Measurements from ENCODE around the gene RAVER2. TPM values are rescaled to one million over a fixed set of nuclear protein-coding genes. Genes with fewer than 3 reads are reported as not detected.
"Not testable (repeated sequence)": the region's sequence is repeated elsewhere in the genome, so short reads cannot be mapped to it uniquely, and the experiment has no call there.

The RAVER2 gene
- polyA plus RNA-seq, 1 donor from 2014 or later: 1.2 TPM

- no peaks in the 10 kb centered on the region for H3K4me1 Mint-ChIP-seq
- H3K27ac Mint-ChIP-seq: no peak overlapping the region
- no peaks in the 10 kb centered on the region for H3K36me3 Mint-ChIP-seq
- no peak overlapping the region for H3K4me3 Mint-ChIP-seq
- H3K27me3 Mint-ChIP-seq: peaks cover 7% of the 10 kb centered on the region
- peaks cover 0 to 2% (median 0%) of the 10 kb centered on the region in 3 donors for H3K9me3 Mint-ChIP-seq
Measured at GRCh38 chr1:64734287-64734652, 10.6 kb upstream of the RAVER2 start.

GRCh38 chr1:64740687-64741086, 4.2 kb upstream of the RAVER2 start:
- H3K9me3 Mint-ChIP-seq, H3K27ac Mint-ChIP-seq, H3K4me3 Mint-ChIP-seq, H3K4me1 Mint-ChIP-seq, H3K36me3 Mint-ChIP-seq: not testable (repeated sequence)
- peaks cover 12% of the 10 kb centered on the region for H3K27me3 Mint-ChIP-seq

- peak overlapping the region; percentile 3 to 61 (median 6) for H3K27ac Mint-ChIP-seq
- no peaks in the 10 kb centered on the region for H3K36me3 Mint-ChIP-seq
- no peaks in the 10 kb centered on the region for H3K9me3 Mint-ChIP-seq
- H3K4me3 Mint-ChIP-seq: peak overlapping the region; percentile 75 to 95 (median 88)
- H3K4me1 Mint-ChIP-seq: peaks cover 8 to 15% (median 13%) of the 10 kb centered on the region in 3 donors
- H3K27me3 Mint-ChIP-seq: peaks cover 9% of the 10 kb centered on the region
Measured at GRCh38 chr1:64743954-64744491, 852 bp upstream of the RAVER2 start.

GRCh38 chr1:64745181-64745985, 508 bp downstream of the RAVER2 start:
- Mint-ChIP-seq H3K4me3 (peak overlapping the region; percentile 85 to 97 (median 91)), H3K27ac (peak overlapping the region; percentile 21 to 80 (median 67)), H3K27me3 (peaks cover 6% of the 10 kb centered on the region), H3K36me3 (no peaks in the 10 kb centered on the region), H3K9me3 (no peaks in the 10 kb centered on the region), H3K4me1 (peaks cover 8 to 15% (median 13%) of the 10 kb centered on the region in 3 donors)

DNA sequence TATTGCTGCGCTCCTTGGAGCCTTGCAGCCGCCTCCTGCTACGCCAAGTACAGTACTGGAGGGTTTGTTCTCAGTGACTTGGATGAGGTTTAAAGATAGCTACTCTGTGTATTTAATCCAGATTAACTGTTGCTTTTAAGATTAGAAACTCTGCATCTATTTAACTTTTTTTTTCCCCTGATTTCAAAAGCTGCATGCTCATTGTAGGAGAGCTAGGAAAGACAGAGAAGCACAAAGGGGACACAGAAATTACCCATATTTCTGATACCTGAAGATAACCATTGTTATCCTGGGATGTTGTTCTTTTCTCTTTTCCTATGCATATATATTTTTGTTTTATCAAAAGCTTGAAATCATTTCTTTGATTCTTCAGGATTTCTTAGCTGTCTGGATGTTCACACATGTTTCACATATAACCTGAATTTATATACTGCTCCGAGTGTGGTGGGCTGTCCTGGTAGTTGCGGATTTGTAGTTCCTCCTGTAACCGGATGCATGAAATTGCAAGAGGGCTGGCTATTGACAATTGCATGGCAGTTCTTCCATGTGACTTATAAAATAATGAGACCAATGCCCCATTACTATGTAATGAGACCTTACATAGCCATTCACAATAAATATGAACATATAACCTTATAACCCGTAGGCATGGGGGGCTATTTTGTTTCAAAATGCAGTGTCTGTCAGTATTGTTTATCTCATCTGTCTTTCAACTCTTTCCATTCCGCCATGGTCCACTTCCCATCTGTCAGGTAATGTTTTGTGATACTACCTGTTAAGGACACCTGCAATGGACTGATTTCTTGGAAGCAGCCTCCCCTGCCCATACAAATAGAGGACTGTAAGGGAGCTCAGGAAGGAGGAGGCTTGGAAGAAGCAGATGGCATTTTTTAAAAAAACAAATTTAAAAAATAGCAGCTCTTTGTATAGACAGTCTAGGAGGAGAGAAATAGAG, 1.4 kb downstream of the RAVER2 start:
- H3K9me3 Mint-ChIP-seq: no peaks in the 10 kb centered on the region
- H3K27ac Mint-ChIP-seq: peak overlapping the region; percentile 21 to 67 (median 46)
- no peaks in the 10 kb centered on the region for H3K36me3 Mint-ChIP-seq
- peak overlapping the region; percentile 85 to 97 (median 91) for H3K4me3 Mint-ChIP-seq
- peaks cover 6% of the 10 kb centered on the region for H3K27me3 Mint-ChIP-seq
- peaks cover 8 to 15% (median 13%) of the 10 kb centered on the region in 3 donors for H3K4me1 Mint-ChIP-seq

DNA sequence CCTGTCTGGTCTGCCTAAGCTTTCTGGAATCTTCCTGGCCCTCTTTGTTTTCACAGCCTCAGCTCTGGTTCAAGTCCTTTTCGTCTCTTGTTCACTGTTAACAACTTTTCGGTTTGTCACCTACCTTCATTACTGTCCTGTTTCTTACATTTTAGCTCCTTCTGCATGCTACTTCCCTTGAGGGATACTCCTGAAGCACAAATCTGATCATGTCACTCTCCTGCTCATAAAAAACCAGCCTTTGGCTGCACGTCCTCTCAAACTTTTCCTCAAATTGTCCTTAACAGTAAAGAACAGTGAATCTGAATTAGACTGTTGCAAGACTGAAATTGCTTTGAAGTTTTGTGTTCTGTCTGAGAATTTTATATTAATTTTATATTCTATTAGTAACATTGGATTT, 3.3 kb downstream of the RAVER2 start:
- no peaks in the 10 kb centered on the region for H3K36me3 Mint-ChIP-seq
- no peaks in the 10 kb centered on the region for H3K9me3 Mint-ChIP-seq
- peaks cover 4% of the 10 kb centered on the region for H3K27me3 Mint-ChIP-seq
- no peak overlapping the region for H3K4me3 Mint-ChIP-seq
- H3K27ac Mint-ChIP-seq: peak overlapping the region in 2 of 3 donors; percentile 1 to 65
- H3K4me1 Mint-ChIP-seq: peaks cover 8 to 16% (median 15%) of the 10 kb centered on the region in 3 donors

GRCh38 chr1:64748706-64749105, 3.8 kb downstream of the RAVER2 start:
- H3K4me1 Mint-ChIP-seq: peaks cover 8 to 16% (median 15%) of the 10 kb centered on the region in 3 donors
- no peaks in the 10 kb centered on the region for H3K36me3 Mint-ChIP-seq
- no peaks in the 10 kb centered on the region for H3K9me3 Mint-ChIP-seq

GRCh38 chr1:64750092-64750491, 5.2 kb downstream of the RAVER2 start:
- no peak overlapping the region for H3K27ac Mint-ChIP-seq
- H3K4me3 Mint-ChIP-seq: no peak overlapping the region
- H3K36me3 Mint-ChIP-seq: no peaks in the 10 kb centered on the region
- H3K27me3 Mint-ChIP-seq: no peaks in the 10 kb centered on the region
- peaks cover 4 to 12% (median 10%) of the 10 kb centered on the region in 3 donors for H3K4me1 Mint-ChIP-seq
- H3K9me3 Mint-ChIP-seq: no peaks in the 10 kb centered on the region

More at GRCh38 chr1:64748706-64749105, 3.8 kb downstream of the RAVER2 start:
- Mint-ChIP-seq H3K27ac (no peak overlapping the region), H3K27me3 (peaks cover 4% of the 10 kb centered on the region), H3K4me3 (no peak overlapping the region)

- H3K9me3 Mint-ChIP-seq: no peaks in the 10 kb centered on the region
- H3K4me1 Mint-ChIP-seq: peaks cover 1 to 16% (median 9%) of the 10 kb centered on the region in 3 donors
- H3K36me3 Mint-ChIP-seq: no peaks in the 10 kb centered on the region
- H3K27ac Mint-ChIP-seq: no peak overlapping the region
- H3K27me3 Mint-ChIP-seq: no peaks in the 10 kb centered on the region
- no peak overlapping the region for H3K4me3 Mint-ChIP-seq
Measured at GRCh38 chr1:64750875-64751274, 6.0 kb downstream of the RAVER2 start.

DNA sequence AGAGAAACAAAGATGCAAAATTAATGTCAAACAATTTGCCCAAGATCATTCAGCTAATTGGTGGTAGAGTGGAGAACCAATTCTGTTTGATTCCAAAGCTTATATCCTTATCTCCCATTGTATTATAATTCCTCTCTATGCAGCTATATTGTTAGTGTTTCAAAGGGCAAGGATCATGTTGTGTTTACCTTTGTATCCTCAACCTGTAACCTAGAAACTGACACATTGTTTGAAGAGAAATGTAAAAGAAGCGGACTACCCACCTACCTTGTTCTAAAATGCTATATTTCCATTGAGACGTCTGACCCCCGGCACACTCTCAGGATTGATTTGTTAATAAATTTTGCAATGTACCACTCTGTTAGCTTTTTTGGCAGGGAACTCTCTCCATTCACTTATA, 9.3 kb downstream of the RAVER2 start:
- Mint-ChIP-seq H3K36me3 (no peaks in the 10 kb centered on the region), H3K27ac (no peak overlapping the region), H3K4me3 (no peak overlapping the region), H3K27me3 (no peaks in the 10 kb centered on the region), H3K9me3 (peaks cover 0 to 10% (median 7%) of the 10 kb centered on the region in 3 donors), H3K4me1 (peaks cover 0 to 8% (median 0%) of the 10 kb centered on the region in 3 donors)

DNA sequence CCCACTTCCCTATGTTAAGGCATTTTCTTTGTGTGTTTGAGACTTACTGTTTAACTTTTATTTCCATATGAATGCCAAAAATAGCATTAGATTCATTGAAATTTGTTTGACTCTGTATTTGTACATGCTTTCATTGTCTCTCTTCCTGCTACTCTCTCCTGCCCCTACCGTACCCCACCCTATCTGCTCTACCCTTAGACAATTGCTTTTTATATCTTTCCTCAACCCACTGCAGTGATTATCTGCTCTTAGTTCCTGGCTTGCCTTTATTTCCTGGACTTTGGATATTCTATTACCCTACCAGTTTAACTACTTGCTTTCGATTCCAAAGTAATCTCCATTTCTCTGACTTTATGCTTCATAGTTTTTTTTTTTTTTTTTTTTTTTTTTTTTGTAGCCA, 10.5 kb downstream of the RAVER2 start:
- Mint-ChIP-seq H3K4me3 (no peak overlapping the region), H3K9me3 (peaks cover 0 to 10% (median 7%) of the 10 kb centered on the region in 3 donors), H3K27me3 (no peaks in the 10 kb centered on the region), H3K4me1 (peaks cover 0 to 8% (median 0%) of the 10 kb centered on the region in 3 donors), H3K27ac (peak overlapping the region in 1 of 3 donors; percentile 19), H3K36me3 (no peaks in the 10 kb centered on the region)

DNA sequence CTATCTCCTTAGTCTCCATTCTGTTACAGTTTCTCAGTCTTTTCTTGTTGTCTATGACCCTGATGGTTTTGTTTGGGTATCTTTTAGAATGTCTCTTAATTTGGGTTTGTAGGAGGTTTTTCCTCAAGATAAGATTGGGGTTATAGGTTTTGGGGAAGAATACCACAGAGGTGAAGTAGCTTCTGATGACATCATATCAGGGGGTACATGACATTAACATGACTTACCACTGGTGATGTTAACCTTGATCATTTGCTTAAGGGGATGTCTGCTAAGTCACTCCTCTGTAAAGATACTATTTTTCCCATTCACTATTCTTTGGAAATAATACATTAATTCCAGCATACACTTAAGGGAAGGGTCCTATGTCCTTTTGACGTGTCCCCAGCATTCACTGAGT, 11.9 kb downstream of the RAVER2 start:
- H3K36me3 Mint-ChIP-seq: no peaks in the 10 kb centered on the region
- H3K27me3 Mint-ChIP-seq: no peaks in the 10 kb centered on the region
- H3K9me3 Mint-ChIP-seq: peaks cover 0 to 10% (median 7%) of the 10 kb centered on the region in 3 donors
- no peak overlapping the region for H3K27ac Mint-ChIP-seq
- H3K4me1 Mint-ChIP-seq: peaks cover 0 to 8% (median 0%) of the 10 kb centered on the region in 3 donors
- no peak overlapping the region for H3K4me3 Mint-ChIP-seq

- no peak overlapping the region for H3K4me3 Mint-ChIP-seq
- H3K9me3 Mint-ChIP-seq: peaks cover 0 to 10% (median 7%) of the 10 kb centered on the region in 3 donors
- no peak overlapping the region for H3K27ac Mint-ChIP-seq
- H3K36me3 Mint-ChIP-seq: no peaks in the 10 kb centered on the region
- no peaks in the 10 kb centered on the region for H3K27me3 Mint-ChIP-seq
- H3K4me1 Mint-ChIP-seq: peaks cover 0 to 8% (median 0%) of the 10 kb centered on the region in 3 donors
Measured at GRCh38 chr1:64757213-64757612, 12.3 kb downstream of the RAVER2 start.

DNA sequence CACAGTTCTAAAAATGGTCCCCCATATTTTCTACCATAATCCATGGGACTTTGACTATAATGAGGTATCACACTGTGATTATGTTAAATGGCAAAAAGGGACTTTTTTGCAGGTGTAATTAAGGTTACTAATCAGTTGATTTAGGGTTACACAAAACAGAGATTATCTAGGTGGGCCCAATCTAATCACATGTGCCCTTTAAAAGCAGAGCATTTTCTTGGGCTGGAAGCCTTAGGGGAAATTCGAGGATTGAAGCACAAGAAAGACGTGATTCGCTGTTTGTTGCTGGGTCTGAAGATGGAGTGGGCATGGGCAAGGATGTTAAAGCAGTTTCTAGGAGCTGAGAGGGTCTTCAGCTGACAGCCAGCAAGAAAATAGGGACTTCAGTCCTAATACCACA, 13.4 kb downstream of the RAVER2 start:
- peaks cover 0 to 10% (median 7%) of the 10 kb centered on the region in 3 donors for H3K9me3 Mint-ChIP-seq
- H3K27ac Mint-ChIP-seq: no peak overlapping the region
- H3K4me3 Mint-ChIP-seq: no peak overlapping the region
- H3K27me3 Mint-ChIP-seq: no peaks in the 10 kb centered on the region
- H3K36me3 Mint-ChIP-seq: no peaks in the 10 kb centered on the region
- peaks cover 0 to 5% (median 0%) of the 10 kb centered on the region in 3 donors for H3K4me1 Mint-ChIP-seq

GRCh38 chr1:64759968-64760367, 15.1 kb downstream of the RAVER2 start:
- H3K27me3 Mint-ChIP-seq: no peaks in the 10 kb centered on the region
- peaks cover 0 to 5% (median 3%) of the 10 kb centered on the region in 3 donors for H3K4me1 Mint-ChIP-seq
- peaks cover 0 to 10% (median 7%) of the 10 kb centered on the region in 3 donors for H3K9me3 Mint-ChIP-seq
- no peak overlapping the region for H3K4me3 Mint-ChIP-seq
- no peak overlapping the region for H3K27ac Mint-ChIP-seq
- peaks cover 4% of the 10 kb centered on the region for H3K36me3 Mint-ChIP-seq
